DOHH2 (cell line): ENCODE measurements around the gene CRYM.
A peak's percentile ranks its signal among the peaks of the same experiment; 100 is the strongest.
"Not testable (repeated sequence)": the region's sequence is repeated elsewhere in the genome, so short reads cannot be mapped to it uniquely, and the experiment has no call there.

Experiments
- H3F3A ChIP-seq: fragments of 200-600 bp; sonication (generic), shearing (Covaris generic); 2 replicates; pipeline ENCODE4 v1.6.0; 2016; ENCODE audit warnings: antibody characterized with exemption, mild to moderate bottlenecking; ENCODE audit not compliant: control insufficient read depth, insufficient read depth
- H3K27ac ChIP-seq: fragments of 200-600 bp; sonication (generic); 2 replicates; pipeline ENCODE4 v1.5.1; 2014; ENCODE audit warnings: low read depth, mild to moderate bottlenecking, low read length, moderate library complexity
- H3K27me3 ChIP-seq: fragments of 200-600 bp; sonication (generic); 2 replicates; pipeline ENCODE4 v1.6.1; 2014; ENCODE audit warnings: mild to moderate bottlenecking, low read length, mixed read lengths; ENCODE audit not compliant: control insufficient read depth
- H3K36me3 ChIP-seq: fragments of 200-600 bp; sonication (generic); 2 replicates; pipeline ENCODE4 v1.6.1; 2014; ENCODE audit warnings: mild to moderate bottlenecking, low read length, moderate library complexity, mixed read lengths; ENCODE audit not compliant: control insufficient read depth
- H3K4me1 ChIP-seq: fragments of 200-600 bp; sonication (generic); 2 replicates; pipeline ENCODE4 v1.6.1; 2014; ENCODE audit warnings: mild to moderate bottlenecking, low read length, mixed read lengths; ENCODE audit not compliant: control insufficient read depth
- H3K4me2 ChIP-seq: fragments of 200-600 bp; sonication (generic); 2 replicates; pipeline ENCODE4 v1.6.0; 2014; ENCODE audit warnings: mild to moderate bottlenecking, low read length, moderate library complexity
- H3K4me3 ChIP-seq: fragments of 200-600 bp; sonication (generic); 2 replicates; pipeline ENCODE4 v1.5.1; 2014; ENCODE audit warnings: mild to moderate bottlenecking, low read length, mixed read lengths
- H3K79me2 ChIP-seq: fragments of 200-600 bp; sonication (generic); 2 replicates; pipeline ENCODE4 v1.6.1; 2014; ENCODE audit warnings: mild to moderate bottlenecking, low read length, mixed read lengths; ENCODE audit not compliant: control insufficient read depth
- H3K9me2 ChIP-seq: fragments of 200-600 bp; sonication (generic); replicated peaks from 2 replicates; pipeline ENCODE4 v1.6.1; 2014; ENCODE audit warnings: mild to moderate bottlenecking, low read length, mixed read lengths; ENCODE audit not compliant: control insufficient read depth
- H3K9me3 ChIP-seq: fragments of 200-600 bp; sonication (generic); 2 replicates; pipeline ENCODE4 v1.6.1; 2014; ENCODE audit warnings: antibody characterized with exemption, low read length, mixed read lengths; ENCODE audit not compliant: control insufficient read depth, insufficient read depth
- H4K20me1 ChIP-seq: fragments of 200-600 bp; sonication (generic); 2 replicates; pipeline ENCODE4 v1.6.0; 2014; ENCODE audit warnings: low read depth, mild to moderate bottlenecking, antibody characterized with exemption, low read length, moderate library complexity; ENCODE audit not compliant: control insufficient read depth, insufficient read depth
- EZH2phosphoT487 ChIP-seq: fragments of 200-600 bp; sonication (generic); IDR thresholded peaks from 2 replicates; pipeline ENCODE4 v1.6.1; 2017; ENCODE audit warnings: borderline replicate concordance, mild to moderate bottlenecking, antibody characterized with exemption, low read length, moderate library complexity, mixed read lengths
- TF ChIP-seq, protein P1 (sequence below): fragments of 200-600 bp; sonication (generic); IDR thresholded peaks from one replicate; pipeline ENCODE4 v1.5.1; 2014; ENCODE audit warnings: antibody characterized with exemption, mild to moderate bottlenecking, low read depth, low read length; ENCODE audit not compliant: poor library complexity, severe bottlenecking

The CRYM gene

DNA sequence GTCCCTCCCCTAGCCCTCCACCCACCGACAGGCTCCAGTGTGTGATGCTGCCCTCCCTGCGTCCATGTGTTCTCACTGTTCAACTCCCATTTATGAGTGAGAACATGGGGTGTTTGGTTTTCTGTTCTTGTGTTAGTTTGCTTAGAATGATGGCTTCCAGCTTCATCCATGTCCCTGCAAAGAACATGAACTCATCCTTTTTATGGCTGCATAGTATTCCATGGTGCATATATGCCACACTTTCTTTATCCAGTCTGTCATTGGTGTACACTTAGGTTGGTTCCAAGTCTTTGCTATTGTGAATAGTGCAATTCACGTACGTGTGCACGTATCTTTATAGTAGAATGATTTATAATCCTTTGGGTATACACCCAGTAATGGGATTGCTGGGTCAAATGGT, 28.6 kb upstream of the CRYM start:
- H3F3A ChIP-seq, H3K9me3 ChIP-seq, H3K4me2 ChIP-seq, H3K9me2 ChIP-seq, H4K20me1 ChIP-seq, H3K4me3 ChIP-seq, H3K27me3 ChIP-seq, H3K27ac ChIP-seq: not testable (repeated sequence)
- Histone ChIP-seq H3K4me1 (peaks cover 22% of the 10 kb centered on the region), H3K36me3 (peaks cover 31% of the 10 kb centered on the region), H3K79me2 (peaks cover 76% of the 10 kb centered on the region)

GRCh38 chr16:21302898-21303528, 24.9 kb upstream of the CRYM start:
- Histone ChIP-seq H3K36me3 (peaks cover 21% of the 10 kb centered on the region), H3K4me1 (peaks cover 28% of the 10 kb centered on the region), H3K4me2 (peak overlapping the region; percentile 98), H3K79me2 (peaks cover 41% of the 10 kb centered on the region), H3K9me3 (no peaks in the 10 kb centered on the region), H4K20me1 (no peaks in the 10 kb centered on the region), H3K9me2 (no peaks in the 10 kb centered on the region), H3K4me3 (peak overlapping the region; percentile 86), H3K27me3 (no peaks in the 10 kb centered on the region), H3F3A (peaks cover 7% of the 10 kb centered on the region; the same call in 1 of the 2 replicates), H3K27ac (peak overlapping the region; percentile 80)
- TF ChIP-seq, protein P1, sequence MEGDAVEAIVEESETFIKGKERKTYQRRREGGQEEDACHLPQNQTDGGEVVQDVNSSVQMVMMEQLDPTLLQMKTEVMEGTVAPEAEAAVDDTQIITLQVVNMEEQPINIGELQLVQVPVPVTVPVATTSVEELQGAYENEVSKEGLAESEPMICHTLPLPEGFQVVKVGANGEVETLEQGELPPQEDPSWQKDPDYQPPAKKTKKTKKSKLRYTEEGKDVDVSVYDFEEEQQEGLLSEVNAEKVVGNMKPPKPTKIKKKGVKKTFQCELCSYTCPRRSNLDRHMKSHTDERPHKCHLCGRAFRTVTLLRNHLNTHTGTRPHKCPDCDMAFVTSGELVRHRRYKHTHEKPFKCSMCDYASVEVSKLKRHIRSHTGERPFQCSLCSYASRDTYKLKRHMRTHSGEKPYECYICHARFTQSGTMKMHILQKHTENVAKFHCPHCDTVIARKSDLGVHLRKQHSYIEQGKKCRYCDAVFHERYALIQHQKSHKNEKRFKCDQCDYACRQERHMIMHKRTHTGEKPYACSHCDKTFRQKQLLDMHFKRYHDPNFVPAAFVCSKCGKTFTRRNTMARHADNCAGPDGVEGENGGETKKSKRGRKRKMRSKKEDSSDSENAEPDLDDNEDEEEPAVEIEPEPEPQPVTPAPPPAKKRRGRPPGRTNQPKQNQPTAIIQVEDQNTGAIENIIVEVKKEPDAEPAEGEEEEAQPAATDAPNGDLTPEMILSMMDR: no peak
- TF ChIP-seq EZH2phosphoT487: no peak

DNA sequence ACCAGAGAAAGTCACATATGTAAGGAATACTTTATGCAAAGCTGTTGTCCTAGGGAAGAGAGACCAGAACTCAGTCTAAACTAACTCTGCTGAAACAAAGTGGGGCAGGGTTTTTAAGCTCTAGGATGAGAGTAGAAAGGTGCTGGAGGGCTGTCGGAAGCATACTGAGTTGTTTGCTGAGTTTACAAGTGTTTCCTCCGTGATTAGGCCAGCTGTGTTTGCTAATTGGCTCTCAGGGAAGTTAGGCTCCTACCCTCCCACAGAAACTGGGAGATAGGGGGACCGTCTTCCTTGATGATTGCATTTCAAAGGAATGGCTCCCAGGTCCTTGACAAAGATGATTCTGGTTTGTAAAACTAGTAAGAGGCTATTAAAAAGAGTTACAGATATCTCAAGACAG, 24.4 kb upstream of the CRYM start:
- Histone ChIP-seq H3K79me2 (peaks cover 36% of the 10 kb centered on the region), H3K36me3 (peaks cover 19% of the 10 kb centered on the region), H3K4me3 (peak overlapping the region; percentile 86), H4K20me1 (no peaks in the 10 kb centered on the region), H3K9me3 (no peaks in the 10 kb centered on the region), H3K27me3 (no peaks in the 10 kb centered on the region), H3K9me2 (no peaks in the 10 kb centered on the region), H3F3A (peaks cover 7% of the 10 kb centered on the region; the same call in 1 of the 2 replicates), H3K4me2 (peak overlapping the region; percentile 98), H3K27ac (peak overlapping the region; percentile 80), H3K4me1 (peaks cover 28% of the 10 kb centered on the region)
- TF ChIP-seq, protein P1: no peak
- no peak for TF ChIP-seq EZH2phosphoT487

DNA sequence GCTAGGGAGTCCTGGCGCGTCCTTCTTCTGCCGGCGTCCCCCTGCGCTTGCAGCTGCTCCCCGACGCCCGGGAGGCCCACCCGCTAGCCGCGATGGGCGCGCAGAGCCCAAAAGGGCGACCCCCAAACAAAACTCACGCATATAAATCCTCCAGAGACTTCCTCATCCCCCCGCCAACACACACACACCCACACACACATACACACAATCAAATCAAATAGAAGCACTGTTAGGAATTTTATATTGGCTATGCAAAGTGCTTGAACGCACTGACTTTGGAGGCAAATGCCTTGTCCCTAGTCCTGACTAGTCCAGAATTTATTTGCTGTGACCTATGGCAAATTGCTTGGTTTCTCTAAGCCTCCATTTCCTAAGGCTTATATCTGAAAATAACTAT, 23.8 kb upstream of the CRYM start:
- peaks cover 19% of the 10 kb centered on the region for H3K36me3 ChIP-seq
- peaks cover 7% of the 10 kb centered on the region; the same call in 1 of the 2 replicates for H3F3A ChIP-seq
- H3K9me2 ChIP-seq: no peaks in the 10 kb centered on the region
- H3K27ac ChIP-seq: peak overlapping the region; percentile 80
- H3K4me3 ChIP-seq: peak overlapping the region; percentile 86
- H4K20me1 ChIP-seq: no peaks in the 10 kb centered on the region
- peaks cover 36% of the 10 kb centered on the region for H3K79me2 ChIP-seq
- H3K4me2 ChIP-seq: peak overlapping the region; percentile 98
- H3K27me3 ChIP-seq: no peaks in the 10 kb centered on the region
- no peak for TF ChIP-seq EZH2phosphoT487
- TF ChIP-seq, protein P1: peak; percentile 24
- no peaks in the 10 kb centered on the region for H3K9me3 ChIP-seq
- H3K4me1 ChIP-seq: peaks cover 28% of the 10 kb centered on the region
